Suprapubic skin (tissue), 4 donors: ENCODE measurements around the gene SPON2. TPM values are rescaled to one million over a fixed set of nuclear protein-coding genes. Genes with fewer than 3 reads are reported as not detected.
A peak's percentile ranks its signal among the peaks of the same experiment; 100 is the strongest.

Source experiments
- DNase-seq, 2 donors: peaks; one replicate each; pipeline ENCODE4 v3.0.0-alpha.2; 2019; ENCODE audit warnings: low spot score in 2 of 2
- H3K27ac ChIP-seq: fragments of 200-600 bp; sonication (generic); one replicate; pipeline ENCODE4 v1.5.1; 2019
- H3K27me3 ChIP-seq: fragments of 200-600 bp; sonication (generic); one replicate; pipeline ENCODE4 v1.5.1; 2019
- H3K36me3 ChIP-seq: fragments of 200-600 bp; sonication (generic); one replicate; pipeline ENCODE4 v1.5.1; 2019
- H3K4me1 ChIP-seq: fragments of 200-600 bp; sonication (generic); one replicate; pipeline ENCODE4 v1.5.1; 2019
- H3K4me3 ChIP-seq: fragments of 200-600 bp; sonication (generic); one replicate; pipeline ENCODE4 v1.5.1; 2019; ENCODE audit warnings: mild to moderate bottlenecking
- H3K9me3 ChIP-seq: fragments of 200-600 bp; sonication (generic); one replicate; pipeline ENCODE4 v1.5.1; 2019
- EP300 ChIP-seq: sonication (generic); formaldehyde crosslinking; IDR thresholded peaks from one replicate; pipeline ENCODE4 v1.6.1; 2017; ENCODE audit warnings: antibody characterized with exemption
- POLR2A ChIP-seq, 2 donors: fragments of 450-650 bp; IDR thresholded peaks; one replicate each; pipeline ENCODE4 v1.6.1; 2017; ENCODE audit warnings: antibody characterized with exemption in 2 of 2, mild to moderate bottlenecking in 2 of 2, moderate library complexity in 2 of 2
- POLR2AphosphoS5 ChIP-seq, 3 donors: sonication (generic); formaldehyde crosslinking; IDR thresholded peaks; one replicate each; pipeline ENCODE4 v1.6.1; 2017; ENCODE audit warnings: antibody characterized with exemption in 3 of 3
- whole genome bisulfite sequencing: methylation state at CpG from one replicate; pipeline ENCODE4 v1.1.5; 2018; 5-methylcytosine and 5-hydroxymethylcytosine counted together
- total RNA-seq, 4 donors: library from RNA; depleted of rRNA; stranded (reverse); fragments of >200 nt; gene quantifications; one replicate each; pipeline ENCODE4 v1.1.0, GENCODE V29; 2016
- TF ChIP-seq, protein P1 (sequence below), 2 donors: fragments of 200-600 bp in 1 of 2; fragments of 450-650 bp in 1 of 2; sonication (generic) in 1 of 2; IDR thresholded peaks; one replicate each; pipeline ENCODE4 v1.5.1; 2016 to 2019; ENCODE audit warnings: antibody characterized with exemption in 2 of 2, mild to moderate bottlenecking in 1 of 2, moderate library complexity in 1 of 2

The SPON2 gene
- total RNA-seq, 4 donors from 2014 or later = 22.5 to 52.3 (median 31.8) TPM

DNA sequence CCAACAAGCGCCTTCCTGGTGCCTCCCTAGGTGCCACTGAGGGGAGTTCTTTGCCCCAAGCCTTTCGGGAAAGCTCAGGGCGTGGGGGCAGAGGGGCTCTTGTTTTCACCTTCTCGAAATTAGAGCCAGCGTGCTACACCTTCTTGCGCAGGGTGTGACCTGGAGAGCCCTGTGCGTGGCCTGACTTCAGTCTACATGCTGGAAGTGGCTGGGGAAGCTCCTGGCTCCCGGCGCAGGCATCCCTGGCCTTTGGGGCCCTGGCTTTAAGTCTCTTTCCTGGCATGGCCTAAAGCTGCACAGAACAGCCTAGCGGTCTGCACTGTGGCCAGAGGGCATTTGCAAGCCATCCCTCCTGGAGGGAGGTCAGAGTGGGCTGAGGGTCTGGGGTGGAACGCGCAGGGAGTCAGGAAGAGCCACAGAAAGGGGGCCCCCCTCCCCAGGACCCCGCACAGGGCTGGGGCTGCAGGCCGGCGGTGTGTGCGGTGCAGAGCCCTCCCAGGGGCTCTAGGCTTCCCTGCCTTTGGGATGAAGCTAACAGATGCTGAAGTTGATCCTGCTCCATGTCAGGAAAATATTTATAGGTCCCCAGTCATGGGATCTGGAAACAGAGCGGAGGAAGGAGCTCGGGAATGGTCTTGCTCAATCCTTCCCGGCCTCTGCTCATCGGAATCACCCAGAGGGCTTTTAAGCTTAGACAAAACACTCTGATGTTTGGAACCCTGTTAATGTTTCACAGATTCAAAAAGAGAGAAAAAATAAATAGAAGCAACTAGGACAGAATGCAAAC lies 781 bp upstream of the SPON2 start:
- Histone ChIP-seq H3K9me3 (no peaks in the 10 kb centered on the region), H3K4me3 (peak overlapping the region; percentile 52), H3K27me3 (peaks cover 31% of the 10 kb centered on the region), H3K4me1 (peaks cover 62% of the 10 kb centered on the region), H3K27ac (peak overlapping the region; percentile 71), H3K36me3 (no peaks in the 10 kb centered on the region)
- TF ChIP-seq POLR2A (IDR thresholded peaks at IDR 0.05) (no peak), EP300 (no peak), POLR2AphosphoS5 (IDR thresholded peaks at IDR 0.05) (no peak)
- TF ChIP-seq, protein P1, sequence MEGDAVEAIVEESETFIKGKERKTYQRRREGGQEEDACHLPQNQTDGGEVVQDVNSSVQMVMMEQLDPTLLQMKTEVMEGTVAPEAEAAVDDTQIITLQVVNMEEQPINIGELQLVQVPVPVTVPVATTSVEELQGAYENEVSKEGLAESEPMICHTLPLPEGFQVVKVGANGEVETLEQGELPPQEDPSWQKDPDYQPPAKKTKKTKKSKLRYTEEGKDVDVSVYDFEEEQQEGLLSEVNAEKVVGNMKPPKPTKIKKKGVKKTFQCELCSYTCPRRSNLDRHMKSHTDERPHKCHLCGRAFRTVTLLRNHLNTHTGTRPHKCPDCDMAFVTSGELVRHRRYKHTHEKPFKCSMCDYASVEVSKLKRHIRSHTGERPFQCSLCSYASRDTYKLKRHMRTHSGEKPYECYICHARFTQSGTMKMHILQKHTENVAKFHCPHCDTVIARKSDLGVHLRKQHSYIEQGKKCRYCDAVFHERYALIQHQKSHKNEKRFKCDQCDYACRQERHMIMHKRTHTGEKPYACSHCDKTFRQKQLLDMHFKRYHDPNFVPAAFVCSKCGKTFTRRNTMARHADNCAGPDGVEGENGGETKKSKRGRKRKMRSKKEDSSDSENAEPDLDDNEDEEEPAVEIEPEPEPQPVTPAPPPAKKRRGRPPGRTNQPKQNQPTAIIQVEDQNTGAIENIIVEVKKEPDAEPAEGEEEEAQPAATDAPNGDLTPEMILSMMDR (IDR thresholded peaks at IDR 0.05) = no peak
- peak in 1 of 2 donors; percentile 74 for DNase-seq
- 24% methylated on average over 12 of the region's 20 CpGs for WGBS

DNA sequence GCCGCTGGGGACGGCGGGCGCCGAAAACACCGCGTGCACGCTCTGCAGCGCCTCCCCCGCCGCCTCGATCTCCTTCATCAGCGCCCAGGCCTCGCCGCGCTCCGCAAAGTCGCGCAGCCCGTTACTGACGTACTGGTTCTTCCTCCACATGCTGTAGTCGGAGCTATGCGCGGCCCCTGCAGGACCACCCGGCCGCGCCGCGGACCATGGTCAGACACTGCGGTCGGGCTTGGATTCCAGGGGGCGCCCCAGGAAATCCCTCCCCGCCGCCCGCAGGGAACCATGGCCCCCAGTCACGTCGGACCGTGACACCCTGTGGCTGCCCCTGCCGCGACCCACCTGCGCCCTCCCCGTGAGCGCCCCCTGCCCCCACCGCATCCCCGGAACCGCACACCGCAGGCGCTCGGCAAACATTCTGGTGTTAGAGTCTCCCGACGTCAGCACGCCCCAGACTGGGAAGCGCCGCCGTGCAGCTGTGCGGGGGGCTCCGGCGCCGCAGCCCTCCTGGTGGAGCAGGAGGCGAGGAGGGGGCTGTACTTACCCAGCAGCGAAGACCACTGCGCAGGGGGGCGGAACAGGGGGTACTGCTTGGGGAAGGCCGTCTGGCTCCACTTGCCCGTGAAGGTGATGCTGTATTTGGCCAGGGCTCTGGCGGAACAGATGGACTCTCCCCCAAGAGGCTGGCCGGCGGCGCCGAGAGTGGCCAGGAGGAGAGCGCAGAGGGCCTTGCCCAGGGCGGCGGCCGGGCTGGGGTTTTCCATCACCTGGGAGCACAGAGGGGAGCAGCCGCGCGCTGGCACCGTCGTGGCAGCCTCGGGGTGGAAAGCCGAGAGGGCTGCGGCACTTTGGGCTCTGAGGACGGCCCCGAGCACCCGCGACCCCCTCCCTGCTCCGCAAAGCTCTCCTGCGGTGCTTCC lies 814 bp downstream of the SPON2 start:
- H3K27me3 ChIP-seq = peaks cover 31% of the 10 kb centered on the region
- H3K4me1 ChIP-seq = peaks cover 60% of the 10 kb centered on the region
- WGBS = 6% methylated on average over 23 of the region's 88 CpGs
- peak overlapping the region; percentile 71 for H3K27ac ChIP-seq
- H3K4me3 ChIP-seq = peak overlapping the region; percentile 52
- H3K36me3 ChIP-seq = no peaks in the 10 kb centered on the region
- DNase-seq = peak in 1 of 2 donors; percentile 70
- TF ChIP-seq POLR2AphosphoS5 (IDR thresholded peaks at IDR 0.05) = no peak
- no peak for TF ChIP-seq EP300
- TF ChIP-seq, protein P1 (IDR thresholded peaks at IDR 0.05) = no peak
- no peak for TF ChIP-seq POLR2A (IDR thresholded peaks at IDR 0.05)
- H3K9me3 ChIP-seq = no peaks in the 10 kb centered on the region

DNA sequence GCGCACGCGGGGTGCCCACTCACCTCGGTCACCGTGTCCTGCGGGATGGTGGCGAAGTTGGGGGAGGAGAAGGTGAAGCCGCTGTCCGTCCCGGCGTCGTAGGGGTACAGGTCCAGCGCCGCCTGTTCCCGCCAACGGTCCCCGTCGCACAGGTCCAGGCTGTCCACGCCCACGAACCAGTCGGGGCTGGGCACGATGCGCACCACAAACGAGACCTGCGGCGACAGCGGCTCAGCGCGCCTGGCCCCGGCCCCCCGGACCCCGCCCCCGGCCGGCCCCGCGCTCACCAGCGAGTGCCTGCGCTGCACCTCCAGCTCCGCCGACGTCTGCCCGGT lies 1.4 kb downstream of the SPON2 start:
- TF ChIP-seq POLR2AphosphoS5 (IDR thresholded peaks at IDR 0.05) (no peak), EP300 (no peak), POLR2A (IDR thresholded peaks at IDR 0.05) (no peak)
- TF ChIP-seq, protein P1 (IDR thresholded peaks at IDR 0.05) = no peak
- WGBS = 7% methylated on average over 3 of the region's 42 CpGs
- Histone ChIP-seq H3K36me3 (no peaks in the 10 kb centered on the region), H3K4me1 (peaks cover 60% of the 10 kb centered on the region), H3K27me3 (peaks cover 31% of the 10 kb centered on the region), H3K27ac (no peak overlapping the region), H3K4me3 (peak overlapping the region; percentile 52), H3K9me3 (no peaks in the 10 kb centered on the region)
- peak in 1 of 2 donors; percentile 71 for DNase-seq

DNA sequence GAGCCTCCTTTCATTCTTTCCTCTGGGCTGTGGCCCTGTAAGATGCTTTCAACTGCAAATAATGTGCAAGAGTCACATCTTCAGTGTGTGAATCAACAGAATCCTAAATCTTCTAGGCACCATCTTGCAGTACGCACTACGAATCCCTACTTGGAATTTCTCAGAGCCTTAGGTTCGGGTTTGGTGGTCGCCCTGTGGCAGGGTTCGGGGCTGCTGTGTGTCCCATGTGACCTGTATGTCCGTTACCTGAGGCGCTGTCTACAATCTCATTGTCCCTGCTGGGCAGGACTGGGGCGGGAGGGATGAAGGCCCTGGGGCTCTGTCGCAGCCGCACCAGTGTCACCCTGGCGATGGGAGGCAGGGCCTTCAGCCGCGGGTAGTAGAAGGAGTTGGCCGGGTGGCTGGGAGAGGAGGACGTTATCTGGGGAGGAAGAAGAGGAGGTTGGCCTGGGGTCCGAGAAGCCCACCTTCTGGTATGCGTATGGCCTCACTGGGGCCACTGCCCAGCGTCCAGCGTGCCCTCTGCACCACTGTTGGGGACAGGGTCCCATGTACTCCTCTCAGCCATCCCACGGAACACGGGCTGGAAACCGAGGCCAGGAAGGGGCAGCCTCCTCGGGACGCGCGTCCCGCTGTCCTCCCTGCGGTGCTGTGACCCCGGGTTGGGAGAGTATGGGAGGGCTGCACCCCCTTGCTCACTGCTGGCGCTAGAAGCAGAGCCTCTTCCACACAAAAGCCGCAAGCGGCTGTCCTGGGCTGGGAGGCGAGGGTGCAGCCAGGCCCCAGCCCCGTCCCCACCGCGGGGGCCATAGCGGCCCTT lies 2.0 kb downstream of the SPON2 start:
- H3K36me3 ChIP-seq = no peaks in the 10 kb centered on the region
- no peaks in the 10 kb centered on the region for H3K9me3 ChIP-seq
- H3K4me1 ChIP-seq = peaks cover 55% of the 10 kb centered on the region
- no peak overlapping the region for H3K27ac ChIP-seq
- H3K4me3 ChIP-seq = peak overlapping the region; percentile 52
- TF ChIP-seq EP300 (no peak), POLR2AphosphoS5 (IDR thresholded peaks at IDR 0.05) (no peak), POLR2A (IDR thresholded peaks at IDR 0.05) (no peak)
- TF ChIP-seq, protein P1 (IDR thresholded peaks at IDR 0.05) = no peak
- DNase-seq = peak in 1 of 2 donors; percentile 69
- peaks cover 31% of the 10 kb centered on the region for H3K27me3 ChIP-seq
- 87% methylated on average over 23 of the region's 37 CpGs for WGBS
